ENCODE data around the gene RNASEH2B. TPM values are rescaled to one million over a fixed set of nuclear protein-coding genes. Genes with fewer than 3 reads are reported as not detected.

RNASEH2B gene
- polyA plus RNA-seq, 3 donors = 18.0 to 40.3 (median 25.7) TPM

GRCh38 chr13:50928102-50928501, 18.5 kb downstream of the RNASEH2B start:
- no peak overlapping the region for H3K27ac ChIP-seq (ENCODE audit: low read depth, low read length)
- 56 to 59% (median 57%) methylated on average over 2 of the region's 2 CpGs for WGBS, 3 donors

GRCh38 chr13:50928659-50929462, 19.3 kb downstream of the RNASEH2B start:
- H3K27ac ChIP-seq (ENCODE audit: low read depth, low read length) = no peak overlapping the region
- 69 to 85% (median 74%) methylated on average over 3 of the region's 3 CpGs for WGBS, 3 donors

- WGBS, 3 donors = 89 to 97% (median 94%) methylated on average over 6 of the region's 6 CpGs
- H3K27ac ChIP-seq (ENCODE audit: low read depth, low read length) = no peak overlapping the region
Measured at GRCh38 chr13:50932091-50932490, 22.5 kb downstream of the RNASEH2B start.

- 67 to 95% (median 67%) methylated on average over 5 of the region's 5 CpGs for WGBS, 3 donors
- no peak overlapping the region for H3K27ac ChIP-seq (ENCODE audit: low read depth, low read length)
Measured at GRCh38 chr13:50934735-50935435, 25.3 kb downstream of the RNASEH2B start.

DNA sequence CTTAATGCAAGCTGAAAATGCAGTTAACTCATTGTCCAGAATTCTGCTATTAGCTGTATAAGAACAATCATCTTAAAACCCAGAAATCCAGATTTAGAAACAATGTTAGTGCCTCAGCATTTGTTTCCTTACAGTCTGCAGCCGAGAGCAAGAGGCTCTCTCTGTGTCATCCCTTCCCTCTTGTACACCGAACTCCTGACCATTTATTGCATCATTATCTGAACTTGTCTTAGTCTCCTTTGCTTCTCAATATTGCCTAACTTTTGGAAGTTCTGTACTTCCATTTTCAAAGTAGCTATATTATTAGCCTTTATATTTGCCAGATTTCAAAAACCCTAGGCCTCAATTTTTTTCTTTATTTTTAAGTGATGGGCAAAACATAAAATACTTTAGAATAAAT, 27.1 kb downstream of the RNASEH2B start:
- 42 to 84% (median 48%) methylated on average over 2 of the region's 2 CpGs for WGBS, 3 donors
- no peak overlapping the region for H3K27ac ChIP-seq (ENCODE audit: low read depth, low read length)

DNA sequence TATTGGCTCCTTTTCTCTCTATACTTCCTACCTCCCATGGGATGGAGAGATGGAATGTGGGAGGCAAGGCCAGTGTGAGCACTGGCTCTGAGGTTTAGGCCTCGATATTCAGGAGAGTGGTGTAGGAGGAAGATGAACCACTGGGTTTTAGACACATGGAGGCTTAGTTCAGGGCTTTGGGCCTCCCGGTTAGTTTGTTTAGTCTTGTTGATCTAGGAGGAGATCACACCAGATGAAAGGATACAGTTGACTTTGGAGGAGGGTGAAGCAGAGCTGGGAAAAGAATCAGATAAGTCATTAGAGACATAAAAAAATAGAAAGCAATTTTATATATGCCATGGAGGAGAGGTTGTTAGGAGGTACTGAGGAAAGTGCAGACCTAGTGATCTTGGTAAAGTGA, 30.9 kb downstream of the RNASEH2B start:
- 61 to 94% (median 72%) methylated on average over 2 of the region's 2 CpGs for WGBS, 3 donors
- H3K27ac ChIP-seq (ENCODE audit: low read depth, low read length) = no peak overlapping the region

GRCh38 chr13:50941146-50941545, 31.6 kb downstream of the RNASEH2B start:
- no peak overlapping the region for H3K27ac ChIP-seq (ENCODE audit: low read depth, low read length)
- 83 to 98% (median 95%) methylated on average over 2 of the region's 2 CpGs for WGBS, 3 donors

- 77 to 83% (median 80%) methylated on average over 3 of the region's 3 CpGs for WGBS, 3 donors
- H3K27ac ChIP-seq (ENCODE audit: low read depth, low read length) = no peak overlapping the region
Measured at GRCh38 chr13:50942630-50943311, 33.2 kb downstream of the RNASEH2B start.

GRCh38 chr13:50945669-50946068, 36.1 kb downstream of the RNASEH2B start:
- H3K27ac ChIP-seq (ENCODE audit: low read depth, low read length) = no peak overlapping the region
- 53 to 100% (median 97%) methylated on average over 1 of the region's 1 CpG for WGBS, 3 donors

DNA sequence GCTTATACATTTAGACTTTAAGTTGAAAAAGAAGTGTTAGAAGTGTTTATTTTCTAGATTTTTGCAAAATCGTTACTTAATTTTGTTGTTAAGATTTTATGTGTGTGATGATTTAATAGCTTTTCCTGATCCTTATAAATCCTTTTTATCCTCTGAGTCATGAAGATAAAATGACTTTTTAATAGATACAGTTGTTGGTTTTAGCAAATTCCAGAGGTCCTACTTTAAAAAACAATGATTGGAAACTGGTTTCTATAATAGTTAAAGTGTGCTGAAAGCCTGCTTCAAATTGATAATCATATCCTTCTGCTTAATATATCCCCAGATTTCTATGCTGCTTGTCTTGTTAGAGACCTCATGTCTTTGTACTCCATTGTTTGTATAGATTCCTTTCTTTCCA, 39.0 kb downstream of the RNASEH2B start:
- no peak overlapping the region for H3K27ac ChIP-seq (ENCODE audit: low read depth, low read length)
- 83 to 90% (median 86%) methylated on average over 1 of the region's 1 CpG for WGBS, 3 donors

GRCh38 chr13:50950849-50951248, 41.3 kb downstream of the RNASEH2B start:
- WGBS, 3 donors = 43 to 72% (median 50%) methylated on average over 3 of the region's 3 CpGs
- no peak overlapping the region for H3K27ac ChIP-seq (ENCODE audit: low read depth, low read length)

- H3K27ac ChIP-seq (ENCODE audit: low read depth, low read length) = no peak overlapping the region
- 69 to 87% (median 73%) methylated on average over 3 of the region's 3 CpGs for WGBS, 3 donors
Measured at GRCh38 chr13:50951366-50951765, 41.8 kb downstream of the RNASEH2B start.

DNA sequence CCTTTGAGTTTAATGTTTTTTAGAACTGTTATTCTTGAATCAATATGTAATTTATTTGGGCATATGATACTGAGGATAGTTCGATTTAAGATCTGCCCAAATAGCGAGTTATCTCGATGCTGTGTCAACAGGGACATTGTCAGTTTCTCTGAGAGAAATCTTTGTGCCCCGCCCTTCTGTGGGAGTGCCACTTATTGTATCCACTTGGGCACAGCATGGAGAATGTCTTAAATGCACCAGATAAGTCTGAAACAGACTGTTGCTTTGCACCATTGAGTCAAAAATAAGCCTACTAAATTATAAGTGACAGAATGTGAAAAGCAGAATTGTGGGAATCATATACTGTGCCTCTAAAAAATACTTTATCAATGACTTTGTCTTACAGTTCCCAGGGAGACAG, 45.6 kb downstream of the RNASEH2B start:
- 88 to 98% (median 95%) methylated on average over 4 of the region's 4 CpGs for WGBS, 3 donors
- H3K27ac ChIP-seq (ENCODE audit: low read depth, low read length) = no peak overlapping the region

DNA sequence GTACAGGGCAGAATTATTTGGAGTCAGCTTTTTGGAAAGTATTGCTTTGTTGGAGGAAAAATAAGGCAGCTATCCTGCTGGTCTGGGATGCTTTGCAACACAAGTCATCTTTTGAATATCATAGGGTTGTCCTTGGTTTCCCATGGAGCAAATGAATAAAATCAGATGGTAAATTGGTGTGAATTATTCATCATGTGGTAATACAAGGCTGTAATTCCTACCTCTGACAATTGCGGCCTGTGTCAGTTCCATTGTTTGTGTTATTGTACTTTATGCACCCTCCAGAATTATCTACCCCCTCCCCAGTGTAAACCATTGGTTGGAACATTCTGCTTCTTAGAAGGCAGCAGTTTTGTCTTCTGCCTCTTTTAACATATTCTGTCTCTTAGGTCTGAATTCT, 46.2 kb downstream of the RNASEH2B start:
- 96 to 100% (median 98%) methylated on average over 1 of the region's 1 CpG for WGBS, 3 donors

GRCh38 chr13:50957620-50958019, 48.0 kb downstream of the RNASEH2B start:
- H3K27ac ChIP-seq (ENCODE audit: low read depth, low read length) = no peak overlapping the region
- WGBS, 3 donors = 85 to 90% (median 89%) methylated on average over 2 of the region's 2 CpGs

More for the DNA sequence above, 46.2 kb downstream of the RNASEH2B start:
- no peak overlapping the region for H3K27ac ChIP-seq (ENCODE audit: low read depth, low read length)

DNA sequence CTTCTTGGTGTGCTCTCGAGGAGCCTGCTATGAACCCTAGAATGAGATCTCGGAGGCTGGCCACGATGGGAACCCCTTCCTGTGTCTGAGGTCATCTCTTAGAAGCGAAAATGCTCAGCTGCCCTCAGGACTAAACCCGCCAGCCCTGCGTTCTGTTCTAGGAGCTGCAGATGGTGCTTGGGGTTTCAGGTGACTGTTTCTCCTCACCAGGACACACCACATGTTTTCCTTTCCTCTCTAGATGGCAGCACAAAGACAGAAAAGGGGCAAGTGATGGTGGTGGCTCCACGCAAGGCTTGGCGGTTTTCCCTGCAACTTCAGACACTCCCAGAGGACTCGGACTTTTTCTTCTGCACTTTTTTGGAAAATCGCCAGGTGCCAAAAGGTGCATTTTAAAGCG, 60.1 kb downstream of the RNASEH2B start:
- 67 to 73% (median 68%) methylated on average over 11 of the region's 11 CpGs for WGBS, 3 donors
- no peak overlapping the region for H3K27ac ChIP-seq (ENCODE audit: low read depth, low read length)

- H3K27ac ChIP-seq (ENCODE audit: low read depth, low read length) = no peak overlapping the region
- WGBS, 3 donors = 83 to 94% (median 93%) methylated on average over 2 of the region's 2 CpGs
Measured at GRCh38 chr13:50970956-50971355, 61.4 kb downstream of the RNASEH2B start.

- no peak overlapping the region for H3K27ac ChIP-seq (ENCODE audit: low read depth, low read length)
- 60 to 92% (median 90%) methylated on average over 3 of the region's 3 CpGs for WGBS, 3 donors
Measured at GRCh38 chr13:50974268-50974667, 64.7 kb downstream of the RNASEH2B start.

- H3K27ac ChIP-seq (ENCODE audit: low read depth, low read length) = no peak overlapping the region
Measured at GRCh38 chr13:50979187-50979586, 69.6 kb downstream of the RNASEH2B start.

Data from adipose tissue (tissue), 3 donors.